Measurements from ENCODE around the gene P4HA2. TPM values are rescaled to one million over a fixed set of nuclear protein-coding genes. Genes with fewer than 3 reads are reported as not detected.
A peak's percentile ranks its signal among the peaks of the same experiment; 100 is the strongest.

The P4HA2 gene
- total RNA-seq, 1 donor from 2014 or later: 26.6 TPM

DNA sequence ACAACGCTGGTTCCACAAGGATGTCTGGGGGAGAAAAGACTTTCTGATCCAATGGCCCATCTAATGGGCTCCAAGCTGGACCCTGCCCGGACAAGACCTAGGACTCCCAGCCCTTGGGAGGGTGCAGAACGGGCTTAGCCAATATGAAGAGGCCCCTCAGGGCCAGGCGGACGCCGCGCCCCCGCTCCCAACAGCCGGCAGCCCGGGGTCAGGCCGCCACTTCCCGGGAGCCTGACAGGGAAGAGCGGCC lies 493 bp downstream of the P4HA2 start:
- Mint-ChIP-seq H3K27ac (ENCODE audit: unreplicated experiment) (peak overlapping the region; percentile 30), H3K9me3 (ENCODE audit: unreplicated experiment) (peaks cover 3% of the 10 kb centered on the region), H3K27me3 (ENCODE audit: unreplicated experiment) (peaks cover 4% of the 10 kb centered on the region)

DNA sequence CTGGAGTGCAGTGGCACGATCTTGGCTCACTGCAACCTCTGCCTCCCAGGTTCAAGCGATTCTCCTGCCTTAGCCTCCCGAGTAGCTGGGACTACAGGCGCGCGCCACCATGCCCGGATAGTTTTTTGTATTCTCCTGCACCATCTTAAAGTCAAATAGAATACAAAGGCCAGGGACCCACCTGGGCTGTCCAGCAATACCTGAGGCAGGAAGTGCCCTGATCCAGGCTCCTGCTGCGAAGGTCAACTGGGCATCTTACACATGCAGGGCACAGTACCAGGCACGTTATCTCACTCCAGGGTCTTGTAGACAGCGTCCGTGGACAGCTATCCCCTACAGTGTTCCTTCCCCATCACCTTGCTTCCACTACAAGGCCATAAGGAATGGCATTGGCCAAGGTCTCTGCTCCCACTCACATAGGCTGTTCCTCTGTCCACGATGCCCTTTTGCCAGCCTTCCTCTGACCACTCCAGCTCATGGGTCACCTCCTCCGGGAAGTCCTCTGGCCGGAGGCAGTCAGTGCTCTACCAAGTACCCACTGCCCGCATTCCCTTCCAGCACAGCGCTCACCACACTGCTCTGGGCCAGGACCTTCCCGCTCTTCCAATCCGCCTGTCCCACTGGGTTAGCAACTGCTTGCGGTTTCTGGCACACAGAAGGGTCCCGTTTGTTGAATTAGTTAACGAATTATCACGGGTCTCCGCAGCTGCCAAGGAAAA lies 978 bp downstream of the P4HA2 start:
- Mint-ChIP-seq H3K4me3 (ENCODE audit: unreplicated experiment) (peak overlapping the region; percentile 86), H3K36me3 (ENCODE audit: unreplicated experiment) (peaks cover 4% of the 10 kb centered on the region), H3K4me1 (ENCODE audit: low read depth, unreplicated experiment) (peaks cover 6% of the 10 kb centered on the region), H3K27ac (ENCODE audit: unreplicated experiment) (peak overlapping the region; percentile 30), H3K27me3 (ENCODE audit: unreplicated experiment) (peaks cover 4% of the 10 kb centered on the region), H3K9me3 (ENCODE audit: unreplicated experiment) (peaks cover 3% of the 10 kb centered on the region)
- TF ChIP-seq, protein P1, sequence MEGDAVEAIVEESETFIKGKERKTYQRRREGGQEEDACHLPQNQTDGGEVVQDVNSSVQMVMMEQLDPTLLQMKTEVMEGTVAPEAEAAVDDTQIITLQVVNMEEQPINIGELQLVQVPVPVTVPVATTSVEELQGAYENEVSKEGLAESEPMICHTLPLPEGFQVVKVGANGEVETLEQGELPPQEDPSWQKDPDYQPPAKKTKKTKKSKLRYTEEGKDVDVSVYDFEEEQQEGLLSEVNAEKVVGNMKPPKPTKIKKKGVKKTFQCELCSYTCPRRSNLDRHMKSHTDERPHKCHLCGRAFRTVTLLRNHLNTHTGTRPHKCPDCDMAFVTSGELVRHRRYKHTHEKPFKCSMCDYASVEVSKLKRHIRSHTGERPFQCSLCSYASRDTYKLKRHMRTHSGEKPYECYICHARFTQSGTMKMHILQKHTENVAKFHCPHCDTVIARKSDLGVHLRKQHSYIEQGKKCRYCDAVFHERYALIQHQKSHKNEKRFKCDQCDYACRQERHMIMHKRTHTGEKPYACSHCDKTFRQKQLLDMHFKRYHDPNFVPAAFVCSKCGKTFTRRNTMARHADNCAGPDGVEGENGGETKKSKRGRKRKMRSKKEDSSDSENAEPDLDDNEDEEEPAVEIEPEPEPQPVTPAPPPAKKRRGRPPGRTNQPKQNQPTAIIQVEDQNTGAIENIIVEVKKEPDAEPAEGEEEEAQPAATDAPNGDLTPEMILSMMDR (IDR thresholded peaks at IDR 0.05; ENCODE audit: partially characterized antibody, unreplicated experiment): no peak
- DNase-seq: no peak

More for the DNA sequence above, 493 bp downstream of the P4HA2 start:
- peak overlapping the region; percentile 86 for H3K4me3 Mint-ChIP-seq (ENCODE audit: unreplicated experiment)
- no peak for DNase-seq
- peaks cover 4% of the 10 kb centered on the region for H3K36me3 Mint-ChIP-seq (ENCODE audit: unreplicated experiment)
- H3K4me1 Mint-ChIP-seq (ENCODE audit: low read depth, unreplicated experiment): peaks cover 6% of the 10 kb centered on the region
- TF ChIP-seq, protein P1 (IDR thresholded peaks at IDR 0.05; ENCODE audit: partially characterized antibody, unreplicated experiment): no peak

DNA sequence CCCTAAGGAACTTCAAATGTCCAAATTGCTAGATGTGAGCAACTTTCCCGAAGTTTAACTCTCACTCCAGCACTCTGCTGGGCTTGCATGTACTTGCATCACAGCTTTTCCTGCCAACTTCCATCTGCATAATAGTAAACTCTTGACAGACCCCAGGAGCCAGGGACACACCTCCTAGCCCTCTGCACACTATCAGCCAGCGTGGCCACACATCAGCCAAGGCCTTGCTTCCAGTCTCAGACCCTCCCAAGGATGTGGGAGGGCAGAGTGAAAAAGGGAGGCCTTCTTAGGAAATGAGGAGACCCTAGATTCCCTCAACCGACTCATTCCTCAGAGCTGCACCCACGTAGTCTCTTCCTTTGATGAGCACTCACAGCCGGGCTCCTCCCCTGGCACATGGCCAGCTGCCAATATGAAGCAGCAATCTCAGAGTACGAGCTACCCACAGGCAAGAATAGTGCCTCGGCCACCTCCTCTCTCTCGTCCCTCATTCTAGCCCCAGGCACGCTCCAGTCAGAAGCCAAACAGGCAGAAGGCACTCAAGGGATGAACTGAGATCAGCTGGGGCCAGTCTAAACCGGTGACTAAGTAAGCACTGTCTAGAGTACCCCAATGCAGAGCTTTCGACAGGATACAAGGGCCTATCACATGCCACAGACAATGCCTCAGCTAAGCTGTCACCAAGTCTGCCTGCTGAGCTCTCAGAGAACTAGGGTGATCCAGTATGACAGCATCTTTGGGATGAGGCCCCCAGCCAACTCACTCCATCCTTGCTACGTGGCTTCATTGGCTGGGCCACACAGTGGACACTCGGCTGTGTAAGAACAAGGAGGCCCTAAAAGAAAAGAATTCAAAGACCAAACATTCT lies 2.3 kb downstream of the P4HA2 start:
- Mint-ChIP-seq H3K36me3 (ENCODE audit: unreplicated experiment) (no peaks in the 10 kb centered on the region), H3K27ac (ENCODE audit: unreplicated experiment) (no peak overlapping the region), H3K27me3 (ENCODE audit: unreplicated experiment) (peaks cover 4% of the 10 kb centered on the region), H3K9me3 (ENCODE audit: unreplicated experiment) (peaks cover 1% of the 10 kb centered on the region), H3K4me1 (ENCODE audit: low read depth, unreplicated experiment) (peaks cover 6% of the 10 kb centered on the region), H3K4me3 (ENCODE audit: unreplicated experiment) (peak overlapping the region; percentile 39)
- no peak for DNase-seq
- TF ChIP-seq, protein P1 (IDR thresholded peaks at IDR 0.05; ENCODE audit: partially characterized antibody, unreplicated experiment): no peak

DNA sequence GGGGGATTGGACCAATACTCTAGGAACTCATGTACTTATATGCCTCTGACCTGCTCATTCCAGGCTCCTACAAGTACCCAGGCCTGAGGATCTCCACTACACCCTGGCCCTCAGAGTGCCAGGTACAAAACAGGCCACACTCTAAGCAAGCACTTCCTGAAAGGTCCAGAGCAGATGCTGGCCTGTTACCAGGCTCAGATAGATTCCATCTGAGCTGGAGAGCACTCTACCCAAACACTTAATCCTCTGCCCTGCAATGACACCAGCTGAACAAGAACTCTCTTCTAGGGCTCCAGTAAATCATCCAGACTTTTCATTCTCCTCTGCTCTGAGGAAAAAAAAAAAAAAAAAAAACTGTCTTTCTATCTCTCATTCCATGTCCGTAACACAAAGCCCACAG lies 2.9 kb downstream of the P4HA2 start:
- peaks cover 4% of the 10 kb centered on the region for H3K27me3 Mint-ChIP-seq (ENCODE audit: unreplicated experiment)
- H3K4me3 Mint-ChIP-seq (ENCODE audit: unreplicated experiment): no peak overlapping the region
- peaks cover 3% of the 10 kb centered on the region for H3K9me3 Mint-ChIP-seq (ENCODE audit: unreplicated experiment)
- TF ChIP-seq, protein P1 (IDR thresholded peaks at IDR 0.05; ENCODE audit: partially characterized antibody, unreplicated experiment): no peak
- H3K4me1 Mint-ChIP-seq (ENCODE audit: low read depth, unreplicated experiment): peaks cover 6% of the 10 kb centered on the region
- no peak overlapping the region for H3K27ac Mint-ChIP-seq (ENCODE audit: unreplicated experiment)
- H3K36me3 Mint-ChIP-seq (ENCODE audit: unreplicated experiment): no peaks in the 10 kb centered on the region
- DNase-seq: no peak

DNA sequence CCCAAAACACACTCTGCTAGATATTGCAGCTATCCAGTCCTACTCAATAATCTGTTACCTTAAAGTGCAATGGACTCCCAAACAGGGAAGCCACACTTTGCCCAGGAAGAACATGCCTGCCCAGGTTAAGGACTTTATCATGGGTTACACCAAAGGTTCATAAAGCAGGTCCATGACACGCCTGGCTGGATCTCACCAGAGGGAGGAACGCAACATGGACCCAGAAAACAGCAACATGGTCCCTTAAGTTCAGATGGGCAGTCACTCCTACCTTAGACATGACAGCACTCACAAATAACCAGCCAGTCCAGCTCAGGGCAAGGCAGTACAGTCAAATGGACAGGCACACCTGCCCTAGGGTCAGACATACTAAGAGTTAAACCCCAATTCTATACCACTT lies 3.8 kb downstream of the P4HA2 start:
- Mint-ChIP-seq H3K9me3 (ENCODE audit: unreplicated experiment) (peaks cover 3% of the 10 kb centered on the region), H3K4me3 (ENCODE audit: unreplicated experiment) (no peak overlapping the region), H3K27me3 (ENCODE audit: unreplicated experiment) (peaks cover 4% of the 10 kb centered on the region), H3K4me1 (ENCODE audit: low read depth, unreplicated experiment) (peaks cover 6% of the 10 kb centered on the region), H3K27ac (ENCODE audit: unreplicated experiment) (no peak overlapping the region), H3K36me3 (ENCODE audit: unreplicated experiment) (no peaks in the 10 kb centered on the region)
- no peak for DNase-seq
- TF ChIP-seq, protein P1 (IDR thresholded peaks at IDR 0.05; ENCODE audit: partially characterized antibody, unreplicated experiment): no peak
